OCI-LY7 (cell line): ENCODE data around the gene FERMT2. TPM values are rescaled to one million over a fixed set of nuclear protein-coding genes. Genes with fewer than 3 reads are reported as not detected.

ENCODE experiments used
- BruUV-seq: library from RNA; stranded (reverse); fragments of 400-500 nt; replicated peaks from 2 replicates; lab custom pipeline; 2021; lab: Mats Ljungman, UMichigan
- CTCF ChIA-PET: fragments of 300-600 bp; sonication (Branson Sonifier 250); formaldehyde crosslinking; loops from one replicate; lab custom pipeline; 2022; ENCODE audit warnings: antibody characterized with exemption; ENCODE audit not compliant: unreplicated experiment; lab: Charles Lee
- POLR2A ChIA-PET: fragments of 300-600 bp; sonication (Branson Sonifier 250); formaldehyde crosslinking; loops from one replicate; lab custom pipeline; 2022; ENCODE audit warnings: antibody characterized with exemption; lab: Charles Lee
- DNase-seq: peaks from one replicate; pipeline ENCODE4 v3.0.0-alpha.2; 2015; ENCODE audit warnings: low spot score
- H2AFZ ChIP-seq: fragments of 200-600 bp; sonication (generic), shearing (Covaris generic); 2 replicates; pipeline ENCODE4 v1.6.1; 2014; ENCODE audit warnings: mild to moderate bottlenecking, antibody characterized with exemption, low read length, moderate library complexity
- H3K27ac ChIP-seq: fragments of 200-600 bp; sonication (generic); 2 replicates; pipeline ENCODE4 v1.5.1; 2014; ENCODE audit warnings: mixed run types, low read depth, mild to moderate bottlenecking, moderate library complexity, low read length, inconsistent platforms; ENCODE audit not compliant: poor library complexity, severe bottlenecking
- H3K36me3 ChIP-seq: fragments of 200-600 bp; sonication (generic); 2 replicates; pipeline ENCODE4 v1.6.1; 2014; ENCODE audit warnings: mild to moderate bottlenecking, antibody characterized with exemption, low read length, moderate library complexity, mixed read lengths; ENCODE audit not compliant: insufficient read depth
- H3K4me1 ChIP-seq: fragments of 200-600 bp; sonication (generic); 2 replicates; pipeline ENCODE4 v1.5.1; 2014; ENCODE audit warnings: mild to moderate bottlenecking, low read length; ENCODE audit not compliant: insufficient read depth, poor library complexity, severe bottlenecking
- H3K4me2 ChIP-seq: fragments of 200-600 bp; sonication (generic); 2 replicates; pipeline ENCODE4 v1.6.1; 2014; ENCODE audit warnings: mild to moderate bottlenecking, low read length
- H3K4me3 ChIP-seq: fragments of 200-600 bp; sonication (generic); 2 replicates; pipeline ENCODE4 v1.5.1; 2014; ENCODE audit warnings: mild to moderate bottlenecking, low read depth, low read length; ENCODE audit not compliant: poor library complexity, severe bottlenecking
- H3K79me2 ChIP-seq: fragments of 200-600 bp; sonication (generic); 2 replicates; pipeline ENCODE4 v1.6.1; 2016; ENCODE audit warnings: low read depth, mild to moderate bottlenecking, low read length, moderate library complexity, mixed read lengths; ENCODE audit not compliant: insufficient read depth
- H3K9me2 ChIP-seq: fragments of 200-600 bp; sonication (generic); 2 replicates; pipeline ENCODE4 v1.6.1; 2016; ENCODE audit warnings: mild to moderate bottlenecking, low read length, mixed read lengths; ENCODE audit not compliant: insufficient read depth
- H3K9me3 ChIP-seq: fragments of 200-600 bp; sonication (generic); 2 replicates; pipeline ENCODE4 v1.6.1; 2014; ENCODE audit warnings: mild to moderate bottlenecking, mixed run types, low read length, mixed read lengths
- H4K20me1 ChIP-seq: fragments of 200-600 bp; sonication (generic); 2 replicates; pipeline ENCODE4 v1.6.1; 2014; ENCODE audit warnings: mild to moderate bottlenecking, antibody characterized with exemption, low read length, moderate library complexity, mixed read lengths; ENCODE audit not compliant: insufficient read depth
- CTCF ChIP-seq: fragments of 200-600 bp; sonication (generic); conservative IDR thresholded peaks from 2 replicates; pipeline ENCODE4 v1.5.1; 2014; ENCODE audit warnings: mild to moderate bottlenecking, antibody characterized with exemption, low read length, moderate library complexity, mixed read lengths
- EZH2phosphoT487 ChIP-seq: fragments of 200-600 bp; sonication (generic); IDR thresholded peaks from 2 replicates; pipeline ENCODE4 v1.6.1; 2018; ENCODE audit warnings: low read depth, borderline replicate concordance, mild to moderate bottlenecking, mixed run types, antibody characterized with exemption, low read length, moderate library complexity, mixed read lengths
- intact Hi-C: fragments of 100-400 bp; cut with micrococcal nuclease; formaldehyde crosslinking; loops from one replicate; pipeline ENCODE4 v1.10.0; 2022; ENCODE audit not compliant: unreplicated experiment
- total RNA-seq, 2 experiments: library from RNA; depleted of rRNA in 1 of 2; stranded (reverse); fragments of >200 nt in 1 of 2; shearing (Covaris generic) in 1 of 2; gene quantifications; 2 replicates each; pipeline ENCODE4 v1.2.3, GENCODE V29; 2014 to 2022

The FERMT2 gene
- total RNA-seq, 2 experiments from 2014 or later: not detected

- TF ChIP-seq CTCF (no peak), EZH2phosphoT487 (no peak)
- Histone ChIP-seq H3K79me2 (no peaks in the 10 kb centered on the region), H3K36me3 (no peaks in the 10 kb centered on the region), H3K4me1 (no peaks in the 10 kb centered on the region), H3K4me3 (no peak overlapping the region), H2AFZ (no peak overlapping the region), H3K4me2 (no peak overlapping the region), H3K9me3 (no peaks in the 10 kb centered on the region), H3K27ac (no peak overlapping the region), H3K9me2 (no peaks in the 10 kb centered on the region), H4K20me1 (no peaks in the 10 kb centered on the region)
- CTCF ChIA-PET: no interaction called here
- intact Hi-C loops: no loop called here
- POLR2A ChIA-PET: no interaction called here
- no TSS peak for BruUV-seq
- DNase-seq: no peak
These were observed 73.2 kb downstream of the FERMT2 start for GRCh38 chr14:52877628-52878027.

- DNase-seq: no peak
- intact Hi-C loops: no loop called here
- Histone ChIP-seq H3K4me2 (no peak overlapping the region), H2AFZ (no peak overlapping the region), H3K36me3 (no peaks in the 10 kb centered on the region), H3K9me3 (no peaks in the 10 kb centered on the region), H3K4me3 (no peak overlapping the region), H3K79me2 (no peaks in the 10 kb centered on the region), H3K27ac (no peak overlapping the region), H3K4me1 (no peaks in the 10 kb centered on the region), H3K9me2 (no peaks in the 10 kb centered on the region), H4K20me1 (no peaks in the 10 kb centered on the region)
- ChIA-PET POLR2A (no interaction called here), CTCF (no interaction called here)
- no TSS peak for BruUV-seq
- no peak for TF ChIP-seq CTCF
- no peak for TF ChIP-seq EZH2phosphoT487
These were observed 74.0 kb downstream of the FERMT2 start for GRCh38 chr14:52876806-52877205.

GRCh38 chr14:52876311-52876710 lies 74.5 kb downstream of the FERMT2 start:
- Histone ChIP-seq H3K9me2 (no peaks in the 10 kb centered on the region), H3K79me2 (no peaks in the 10 kb centered on the region), H3K4me2 (no peak overlapping the region), H3K4me3 (no peak overlapping the region), H2AFZ (no peak overlapping the region), H3K4me1 (no peaks in the 10 kb centered on the region), H3K36me3 (no peaks in the 10 kb centered on the region), H3K9me3 (no peaks in the 10 kb centered on the region), H4K20me1 (no peaks in the 10 kb centered on the region), H3K27ac (no peak overlapping the region)
- POLR2A ChIA-PET: no interaction called here
- no peak for DNase-seq
- intact Hi-C loops: no loop called here
- TF ChIP-seq CTCF (no peak), EZH2phosphoT487 (no peak)
- CTCF ChIA-PET: no interaction called here
- no TSS peak for BruUV-seq
